Activated CD8-positive, alpha-beta memory T cell treated with anti-CD3 and anti-CD28 coated beads for 1 hour (primary cell): ENCODE data around the gene C1orf146.
"Not testable (repeated sequence)": the region's sequence is repeated elsewhere in the genome, so short reads cannot be mapped to it uniquely, and the experiment has no call there.

Experiments used
- DNase-seq, 2 donors: peaks; one replicate each; pipeline ENCODE4 v3.0.0-alpha.2; 2020; ENCODE audit warnings: low read depth in 1 of 2; ENCODE audit errors: extremely low read depth in 1 of 2

C1orf146 gene, protein sequence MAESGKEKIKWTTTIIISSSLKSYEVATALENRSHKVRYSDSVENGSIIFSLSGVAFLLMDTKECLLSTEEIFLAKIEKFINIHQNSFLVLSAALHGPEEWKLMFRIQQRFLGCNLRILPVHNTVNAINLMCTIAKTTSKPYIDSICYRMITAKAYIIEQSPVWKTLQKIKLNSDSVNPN

DNA sequence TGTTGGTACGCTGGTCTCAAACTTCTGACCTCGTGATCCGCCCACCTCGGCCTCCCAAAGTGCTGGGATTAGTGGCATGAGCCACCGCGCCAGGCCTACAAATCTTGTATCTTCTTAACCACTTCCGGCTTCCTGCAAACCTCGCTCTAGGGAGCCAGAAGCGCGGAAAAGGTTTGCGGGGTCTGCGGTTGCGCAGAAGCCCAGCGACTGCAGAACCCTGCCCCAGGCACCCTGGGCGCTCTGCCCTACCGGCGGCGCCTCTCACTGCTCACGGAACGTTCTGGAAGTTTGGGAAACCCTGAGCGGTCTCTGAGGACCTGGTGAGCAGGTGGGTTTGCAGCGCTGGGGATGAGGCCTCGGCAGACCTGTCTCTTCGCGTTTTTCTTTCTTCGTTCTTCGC is at the start of gene C1orf146:
Gene C1orf146 (plus strand): TSS at position 195 of the 400 bp plus-strand sequence. CDS start 13,506 bp downstream, outside the sequence.
- DNase-seq: no peak

DNA sequence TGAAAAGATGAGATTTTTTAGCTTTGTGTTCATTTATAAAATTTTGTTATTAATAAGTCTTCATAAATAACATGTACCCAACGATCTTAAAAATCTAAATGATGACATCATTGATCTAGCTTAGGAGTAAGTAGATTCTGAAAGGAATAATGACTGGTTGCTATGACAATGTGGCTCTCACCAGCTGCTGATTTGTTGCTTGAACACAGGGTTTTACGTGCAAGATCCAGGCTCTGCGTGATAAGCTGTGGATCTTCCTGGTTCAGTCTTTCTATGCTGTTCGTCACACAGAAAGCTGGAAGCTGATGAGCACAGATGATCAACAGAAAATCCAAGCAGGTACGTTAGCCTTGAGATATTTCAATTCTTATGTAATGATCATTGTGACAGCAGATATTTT is 49.1 kb upstream of the C1orf146 start:
- no peak for DNase-seq

DNA sequence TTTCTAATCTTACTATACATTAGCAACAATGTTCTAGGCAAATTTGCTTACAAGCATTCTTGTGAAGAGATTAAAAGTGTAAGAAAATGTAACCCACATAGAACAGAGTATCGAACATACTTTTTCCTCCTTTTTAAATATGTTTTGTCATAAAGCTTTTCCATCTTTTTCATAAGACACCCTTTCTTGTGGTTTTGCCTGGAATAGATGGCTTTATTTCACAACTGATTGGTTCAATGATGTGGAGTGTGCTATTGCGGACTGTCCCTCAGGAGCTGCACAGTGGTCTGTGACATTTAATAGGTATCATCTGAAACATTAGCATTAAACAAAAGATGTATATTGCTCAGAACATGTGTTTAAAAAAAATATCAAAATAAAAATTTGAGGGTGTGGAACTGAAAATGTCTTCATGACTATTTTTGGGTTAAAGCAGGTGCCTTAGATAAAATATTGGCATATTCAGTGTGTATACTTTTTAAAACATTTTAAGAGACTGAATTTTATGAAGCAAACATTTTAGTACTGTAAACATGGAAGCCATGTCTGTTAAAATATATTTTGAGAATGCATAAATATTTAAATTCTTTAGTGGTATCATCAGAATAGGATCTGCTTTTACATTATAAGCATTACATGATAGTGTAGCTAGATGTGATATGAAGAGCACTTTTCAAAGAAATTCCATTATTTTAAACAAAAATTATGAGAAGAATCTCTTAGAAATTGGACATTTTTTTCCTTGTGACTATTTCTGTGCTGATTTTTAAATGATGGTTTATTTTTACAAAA is 48.3 kb upstream of the C1orf146 start:
- DNase-seq: no peak

DNA sequence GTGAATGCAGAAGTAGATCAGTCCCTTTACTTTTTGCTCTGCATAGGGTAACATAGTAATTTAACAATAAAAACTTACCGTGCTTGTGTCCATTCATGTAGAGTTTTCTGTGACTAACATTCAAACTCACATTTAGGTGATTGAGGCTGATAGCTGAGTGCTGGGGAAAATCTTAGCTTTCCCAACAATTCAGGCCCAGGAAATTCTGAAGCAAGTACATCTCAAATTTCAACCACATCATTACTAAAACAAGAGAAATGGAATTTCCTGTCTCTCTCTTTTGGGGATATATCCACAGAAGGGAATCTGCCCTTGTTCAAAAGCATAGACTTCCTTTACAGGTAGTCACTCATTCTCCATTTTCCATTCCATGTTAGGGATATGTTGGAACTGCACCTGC is 33.1 kb upstream of the C1orf146 start:
- DNase-seq: no peak

- no peak for DNase-seq
These were observed 31.6 kb upstream of the C1orf146 start for GRCh38 chr1:92186081-92186480.

- no peak for DNase-seq
These were observed 29.1 kb upstream of the C1orf146 start for GRCh38 chr1:92188436-92189255.

- no peak for DNase-seq
These were observed 26.0 kb upstream of the C1orf146 start for GRCh38 chr1:92191726-92192125.

- DNase-seq: no peak
These were observed 25.5 kb upstream of the C1orf146 start for GRCh38 chr1:92192246-92192645.

- DNase-seq: no peak
These were observed 23.2 kb upstream of the C1orf146 start for GRCh38 chr1:92194511-92194910.

DNA sequence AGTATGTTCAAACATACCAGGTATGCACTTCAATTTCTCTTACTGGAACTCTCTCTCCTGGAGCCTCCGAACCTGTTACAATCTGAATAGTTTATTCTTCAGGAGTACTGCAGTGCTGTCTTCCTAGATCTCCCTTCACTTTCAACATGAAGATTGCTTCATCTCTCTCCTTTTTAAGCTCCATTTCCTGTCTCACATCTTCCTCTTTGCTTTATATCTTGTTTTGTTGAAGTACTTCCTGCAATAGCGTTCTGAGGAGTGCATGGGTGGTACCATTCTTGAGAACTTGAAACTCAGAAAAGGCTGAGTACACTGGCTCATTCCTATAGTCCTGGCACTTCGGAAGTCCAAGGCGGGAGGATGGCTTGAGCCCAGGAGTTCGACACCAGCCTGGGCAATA is 15.7 kb upstream of the C1orf146 start:
- DNase-seq: no peak

GRCh38 chr1:92203105-92203504 is 14.6 kb upstream of the C1orf146 start:
- DNase-seq: no peak

DNA sequence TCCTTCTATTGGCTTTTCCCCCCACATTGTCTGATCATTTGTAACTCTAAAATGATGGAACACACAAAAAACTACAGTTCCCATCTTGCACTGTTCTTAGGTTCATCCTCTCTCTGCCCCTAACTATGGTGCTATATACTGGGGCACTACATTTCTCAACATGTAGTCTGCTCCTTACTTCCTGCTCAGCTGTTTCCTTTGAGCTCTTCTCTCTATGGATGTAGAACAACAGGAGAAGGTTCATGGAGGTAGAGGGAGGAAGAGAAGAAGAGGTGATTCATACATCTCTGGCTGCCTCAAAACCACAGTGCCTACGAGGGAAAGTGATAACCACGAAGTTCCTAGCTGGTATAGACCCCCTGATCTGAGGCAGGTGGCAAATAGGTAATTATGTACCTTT is 7.0 kb upstream of the C1orf146 start:
- no peak for DNase-seq

GRCh38 chr1:92211166-92211565 is 6.5 kb upstream of the C1orf146 start:
- DNase-seq: no peak

- no peak for DNase-seq
These were observed 844 bp downstream of the C1orf146 start for GRCh38 chr1:92218559-92218958.

GRCh38 chr1:92219028-92219427 is 1.3 kb downstream of the C1orf146 start:
- no peak for DNase-seq

DNA sequence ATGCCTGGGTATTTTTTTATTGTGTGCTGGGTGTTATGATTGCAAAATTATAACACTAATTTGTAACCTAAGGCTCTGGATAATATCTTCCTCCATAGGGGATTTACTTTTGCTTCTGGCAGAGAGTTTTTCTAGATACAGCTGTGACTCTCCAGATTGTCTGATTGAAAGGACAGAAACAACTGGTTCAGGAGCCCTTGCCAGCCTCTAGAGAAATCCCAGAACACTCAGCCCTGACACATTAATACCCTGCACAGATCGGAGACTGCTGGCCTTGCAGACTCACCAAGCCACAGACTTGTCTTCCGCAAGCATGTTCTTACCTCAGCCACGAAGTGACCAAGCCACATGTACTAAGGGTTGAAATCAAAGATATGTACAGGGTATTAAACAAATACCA is 10.7 kb downstream of the C1orf146 start:
- no peak for DNase-seq

DNA sequence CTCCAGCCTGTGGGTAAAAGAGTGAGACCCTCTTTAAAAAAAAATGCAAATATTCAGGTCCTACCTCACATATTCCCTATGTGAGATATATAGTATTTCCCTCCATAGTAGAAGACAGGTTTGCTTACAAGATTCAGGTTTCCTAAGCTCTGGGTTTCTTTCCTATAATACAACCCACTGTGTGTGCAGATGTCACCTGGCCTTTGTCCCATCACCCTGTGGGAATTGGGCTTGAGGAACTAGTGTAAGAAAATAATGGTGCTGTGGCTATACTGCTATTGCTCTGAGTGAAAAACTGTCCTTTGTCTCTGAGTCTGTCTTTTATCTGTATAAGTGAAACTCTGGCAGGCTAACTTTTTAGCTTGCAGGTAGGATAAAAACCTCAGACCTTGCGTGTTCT is 13.0 kb downstream of the C1orf146 start:
- DNase-seq: no peak

DNA sequence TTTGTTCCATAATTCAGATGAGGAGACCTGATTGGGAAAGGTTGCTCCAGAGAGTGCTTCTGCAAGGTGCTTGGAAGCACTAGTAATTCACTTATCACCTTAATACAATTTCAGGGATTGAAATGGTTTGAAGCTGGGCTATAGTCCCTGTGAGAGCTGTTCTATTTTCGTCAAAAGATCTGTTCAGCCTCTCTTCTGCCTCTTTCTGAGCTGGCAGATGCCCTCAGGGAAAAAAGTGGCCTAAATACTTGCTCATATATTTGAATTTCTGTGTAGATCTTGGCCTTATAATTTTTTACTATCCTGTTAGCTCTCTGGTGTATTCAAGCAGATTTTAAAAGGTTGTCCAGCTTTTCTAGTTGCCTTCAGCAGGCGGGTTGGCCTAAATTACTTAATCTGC is 22.3 kb downstream of the C1orf146 start:
- no peak for DNase-seq

DNA sequence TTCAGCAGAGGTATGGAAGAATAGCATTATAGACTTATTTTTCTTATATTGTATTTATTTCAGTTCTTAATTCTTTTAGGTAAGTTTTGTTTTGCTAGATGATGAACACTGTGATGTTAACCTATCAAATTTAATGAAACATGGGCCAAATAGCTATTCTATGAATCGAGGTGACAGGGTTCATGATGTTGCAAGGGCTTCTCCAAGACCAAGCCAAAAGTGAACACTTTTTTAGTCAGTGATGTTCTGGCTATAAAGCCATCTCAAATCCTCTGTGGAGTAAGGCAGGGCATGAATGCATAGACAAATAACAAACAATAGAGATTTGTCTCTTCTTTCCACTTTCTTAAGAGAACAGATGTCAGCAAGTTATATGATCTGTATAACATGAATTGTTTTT is 26.7 kb downstream of the C1orf146 start:
- no peak for DNase-seq

- not testable (repeated sequence) for DNase-seq
These were observed 37.0 kb downstream of the C1orf146 start for GRCh38 chr1:92254714-92255113.

DNA sequence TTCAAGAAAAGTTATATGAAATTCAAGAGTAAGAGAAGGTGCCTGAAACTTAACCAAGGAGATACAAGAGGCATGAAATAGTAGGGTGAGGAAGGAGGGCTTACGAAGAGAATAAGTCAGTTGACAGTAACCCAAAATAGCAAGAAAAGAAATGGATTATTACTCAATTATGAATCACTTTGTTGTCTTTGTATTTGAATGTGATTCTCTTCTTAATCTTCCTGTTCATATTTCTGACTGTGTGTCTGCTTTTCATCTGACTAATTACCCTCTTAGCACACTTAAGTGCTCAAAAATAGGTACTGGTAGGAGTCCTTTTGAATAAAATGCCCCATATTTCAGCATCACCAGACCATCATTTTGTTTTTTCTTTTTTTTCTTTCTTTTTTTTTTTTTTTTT is 41.6 kb downstream of the C1orf146 start:
- no peak for DNase-seq

DNA sequence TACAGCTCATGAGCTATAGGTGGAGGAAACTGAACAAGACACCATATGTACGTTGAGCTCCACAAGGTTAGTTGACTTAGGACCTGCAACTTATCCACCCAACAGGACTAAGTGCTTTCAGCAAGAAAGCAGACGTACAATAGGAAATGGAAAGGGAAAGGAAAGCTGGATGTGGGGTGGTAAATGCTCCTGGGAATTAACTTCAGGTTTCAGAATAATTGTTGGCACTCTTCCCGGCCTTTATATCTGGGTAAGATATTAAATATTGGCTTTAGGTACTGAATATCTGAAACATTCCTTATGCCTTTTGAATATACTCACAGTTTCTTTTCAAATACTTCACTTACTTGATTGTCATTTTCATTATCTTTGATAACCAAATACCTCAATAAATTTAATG is 44.8 kb downstream of the C1orf146 start:
- no peak for DNase-seq
